ENCODE data around the gene SAMD14. TPM values are rescaled to one million over a fixed set of nuclear protein-coding genes. Genes with fewer than 3 reads are reported as not detected.
A peak's percentile ranks its signal among the peaks of the same experiment; 100 is the strongest.

Gene SAMD14
- total and polyA plus RNA-seq, 7 experiments from 2014 or later = 0.70 to 0.78 TPM; not detected in 5

DNA sequence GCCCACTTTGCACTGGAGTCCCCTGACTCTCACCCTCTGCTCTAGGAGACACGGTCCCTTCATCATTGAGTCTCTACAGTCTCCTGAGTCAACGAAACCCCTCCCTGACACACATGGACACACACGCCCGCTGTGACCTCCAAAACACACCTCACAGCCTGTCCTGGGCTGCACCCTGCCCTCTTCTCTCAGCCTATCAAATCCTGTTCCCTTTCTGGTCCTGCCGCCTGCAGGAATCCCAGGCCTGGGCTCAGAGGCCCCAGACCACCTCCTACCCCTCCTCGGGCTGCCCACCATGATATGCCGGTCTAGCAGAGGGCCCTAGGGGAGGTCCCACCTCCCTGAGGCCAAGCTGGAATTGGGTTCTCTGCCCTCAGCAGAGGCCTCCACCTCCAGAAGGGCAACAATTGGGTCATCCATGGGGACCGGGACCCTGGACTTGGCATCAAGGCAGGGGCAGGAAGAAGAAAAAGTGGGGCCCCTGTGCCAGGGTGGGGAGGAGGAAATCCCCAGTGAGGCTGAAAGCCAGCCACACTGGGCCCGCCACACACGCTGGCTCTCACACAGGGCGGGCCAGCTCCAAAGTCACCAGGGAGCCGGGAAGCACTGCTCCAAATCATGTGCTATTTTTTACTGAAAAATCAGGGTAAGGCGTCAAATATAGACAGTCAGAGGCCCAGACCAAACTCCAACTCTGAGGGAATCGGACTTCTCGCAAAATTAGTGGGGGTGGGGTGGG lies 17.1 kb upstream of the SAMD14 start:
- Histone ChIP-seq H3K4me3 (ENCODE audit: low read length) (peak overlapping the region; percentile 94), H3K27ac (ENCODE audit: low read depth, low read length) (peak overlapping the region; percentile 74), H3K27me3 (ENCODE audit: control insufficient read depth in 2 of 2, insufficient read depth in 2 of 2, low read length in 2 of 2) (no peaks in the 10 kb centered on the region), H3K4me1 (ENCODE audit: control insufficient read depth in 2 of 2, insufficient read depth in 2 of 2, low read length in 2 of 2) (peaks cover 38 to 41% of the 10 kb centered on the region in 2 donors), H3K9me3 (ENCODE audit: control insufficient read depth in 2 of 3, low read length in 3 of 3) (no peaks in the 10 kb centered on the region), H3K36me3 (ENCODE audit: control insufficient read depth in 2 of 3, insufficient read depth in 3 of 3, low read length in 3 of 3) (peaks cover 0 to 44% (median 6%) of the 10 kb centered on the region in 3 experiments)
- H3K27me3 Mint-ChIP-seq = no peaks in the 10 kb centered on the region
- intact Hi-C loops (cut with micrococcal nuclease) = loop anchor here in 1 of 2 donors (10.0 kb wide), 1 partner anchor 558 kb away; the partner anchor contains the start of gene ANKRD40
- ATAC-seq (no peak), DNase-seq (no peak)
- peaks cover 5 to 49% (median 11%) of the 10 kb centered on the region in 5 donors for H3K36me3 Mint-ChIP-seq
- H3K27ac Mint-ChIP-seq = peak overlapping the region; percentile 71 to 91 (median 88)
- ChIA-PET POLR2A (interaction anchor here (0.7 to 1.8 kb wide), 5 partner anchors 8 to 90 kb away, joined by 3 to 9 read pairs (median 4); no protein-coding TSS in a partner anchor), CTCF (interaction anchor here (0.6 to 6.1 kb wide), 4 partner anchors 7 to 53 kb away, joined by 4 to 56 read pairs (median 14); no protein-coding TSS in a partner anchor)
- peak overlapping the region; percentile 81 to 98 (median 90) for H3K4me3 Mint-ChIP-seq
- H3K4me1 Mint-ChIP-seq = peaks cover 43 to 71% (median 63%) of the 10 kb centered on the region in 7 donors
- H3K9me3 Mint-ChIP-seq = no peaks in the 10 kb centered on the region

DNA sequence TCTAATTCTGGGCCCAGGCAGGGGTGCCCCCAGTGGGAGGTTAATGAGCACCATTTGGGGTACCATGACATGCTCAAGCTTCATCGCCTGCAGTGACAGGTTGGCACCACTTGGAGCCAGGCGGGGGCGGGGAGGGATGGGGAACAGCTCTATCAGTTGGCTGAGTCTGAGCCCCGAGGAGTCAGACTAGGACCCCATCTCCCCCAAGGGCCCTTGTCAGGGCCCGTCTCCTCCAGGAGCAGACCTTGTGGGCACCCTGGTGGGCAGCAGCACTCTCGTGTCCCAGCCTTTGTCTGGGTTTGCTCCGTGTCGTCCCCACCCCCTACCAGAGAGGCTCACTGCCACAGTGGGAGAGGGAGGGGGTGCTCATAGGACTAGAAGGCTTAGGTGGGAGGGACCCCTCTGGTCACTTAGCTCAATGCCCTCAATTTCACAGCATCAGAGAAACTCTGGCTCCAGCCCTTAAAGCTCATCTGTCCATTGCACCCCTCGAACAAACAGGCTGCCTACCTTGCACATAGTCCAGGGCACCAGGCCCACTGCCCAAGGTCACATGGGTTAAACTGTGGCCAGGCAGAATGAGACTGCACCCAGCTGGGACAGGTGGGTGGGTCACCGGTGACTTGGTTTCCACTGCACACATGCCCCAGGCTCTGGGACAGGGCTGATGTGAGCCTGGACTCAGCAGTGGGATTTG lies 16.4 kb upstream of the SAMD14 start:
- Mint-ChIP-seq H3K9me3 (no peaks in the 10 kb centered on the region), H3K27ac (peak overlapping the region; percentile 26 to 91 (median 86)), H3K4me1 (peaks cover 50 to 72% (median 65%) of the 10 kb centered on the region in 7 donors), H3K36me3 (peaks cover 5 to 56% (median 15%) of the 10 kb centered on the region in 5 donors), H3K27me3 (no peaks in the 10 kb centered on the region), H3K4me3 (peak overlapping the region; percentile 81 to 98 (median 90))
- peak overlapping the region; percentile 74 for H3K27ac ChIP-seq (ENCODE audit: low read depth, low read length)
- H3K4me1 ChIP-seq (ENCODE audit: control insufficient read depth in 2 of 2, insufficient read depth in 2 of 2, low read length in 2 of 2) = peaks cover 42 to 46% of the 10 kb centered on the region in 2 donors
- ATAC-seq (no peak), DNase-seq (peak in 1 of 9 donors; percentile 40)
- intact Hi-C loops (cut with micrococcal nuclease) = loop anchor here in 1 of 2 donors (10.0 kb wide), 1 partner anchor 558 kb away; the partner anchor contains the start of gene ANKRD40
- no peaks in the 10 kb centered on the region for H3K27me3 ChIP-seq (ENCODE audit: control insufficient read depth in 2 of 2, insufficient read depth in 2 of 2, low read length in 2 of 2)
- POLR2A ChIA-PET = interaction anchor here (0.6 to 1.7 kb wide), 3 partner anchors 10 to 719 kb away, joined by 3 to 9 read pairs (median 3); no protein-coding TSS in a partner anchor
- CTCF ChIA-PET = interaction anchor here (0.7 to 4.9 kb wide), 3 partner anchors 15 to 52 kb away, joined by 3 to 24 read pairs (median 4); no protein-coding TSS in a partner anchor
- peaks cover 0 to 48% (median 6%) of the 10 kb centered on the region in 3 experiments for H3K36me3 ChIP-seq (ENCODE audit: control insufficient read depth in 2 of 3, insufficient read depth in 3 of 3, low read length in 3 of 3)
- H3K9me3 ChIP-seq (ENCODE audit: control insufficient read depth in 2 of 3, low read length in 3 of 3) = no peaks in the 10 kb centered on the region
- H3K4me3 ChIP-seq (ENCODE audit: low read length) = peak overlapping the region; percentile 94

DNA sequence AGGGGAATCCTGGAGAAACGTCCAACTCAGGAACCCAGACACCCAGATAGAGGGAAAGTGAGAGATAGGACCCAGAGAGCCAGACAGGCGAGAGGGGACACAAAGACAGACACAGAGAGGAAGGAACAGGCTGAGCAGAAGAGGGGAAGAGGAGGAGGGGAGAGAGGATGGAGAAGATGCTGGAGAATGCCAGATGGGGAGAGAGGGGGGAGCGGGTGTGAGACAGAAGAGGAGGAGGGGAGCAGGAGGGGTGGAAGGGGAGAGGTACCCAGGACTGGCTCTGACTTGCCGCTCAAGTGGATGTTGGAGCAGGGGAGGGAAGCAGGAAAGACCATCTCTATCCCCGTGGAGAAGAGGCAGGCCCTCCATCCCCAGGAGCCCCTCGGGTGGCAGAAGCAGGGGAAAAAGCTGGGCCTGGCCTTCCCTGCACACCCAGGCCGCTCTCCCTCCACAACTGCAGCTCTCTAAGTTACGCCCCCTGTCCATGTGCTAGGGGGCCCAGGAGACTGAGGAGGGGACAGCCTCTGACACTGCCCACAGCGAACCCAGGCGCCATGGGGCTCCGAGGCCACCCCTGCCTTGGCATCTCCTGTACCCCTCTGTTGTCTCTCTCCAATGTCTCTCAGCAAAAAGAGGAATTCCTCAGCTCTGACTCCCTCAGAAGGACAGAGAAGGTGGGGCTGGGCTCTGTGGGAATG lies 15.7 kb upstream of the SAMD14 start:
- CTCF ChIA-PET = interaction anchor here (0.7 to 4.9 kb wide), 3 partner anchors 16 to 51 kb away, joined by 3 to 24 read pairs (median 4); no protein-coding TSS in a partner anchor
- peak overlapping the region; percentile 50 for H3K27ac ChIP-seq (ENCODE audit: low read depth, low read length)
- Mint-ChIP-seq H3K4me1 (peaks cover 57 to 79% (median 72%) of the 10 kb centered on the region in 7 donors), H3K9me3 (no peaks in the 10 kb centered on the region), H3K36me3 (peaks cover 5 to 60% (median 17%) of the 10 kb centered on the region in 5 donors), H3K27ac (peak overlapping the region; percentile 26 to 89 (median 83)), H3K27me3 (no peaks in the 10 kb centered on the region), H3K4me3 (peak overlapping the region in 9 of 10 donors; percentile 2 to 98 (median 81))
- ATAC-seq (no peak), DNase-seq (no peak)
- intact Hi-C loops (cut with micrococcal nuclease) = loop anchor here in 1 of 2 donors (10.0 kb wide), 1 partner anchor 559 kb away; the partner anchor contains the start of gene ANKRD40
- POLR2A ChIA-PET = interaction anchor here (0.6 to 1.7 kb wide), 3 partner anchors 11 to 720 kb away, joined by 3 to 9 read pairs (median 3); no protein-coding TSS in a partner anchor
- peaks cover 0 to 54% (median 6%) of the 10 kb centered on the region in 3 experiments for H3K36me3 ChIP-seq (ENCODE audit: control insufficient read depth in 2 of 3, insufficient read depth in 3 of 3, low read length in 3 of 3)
- H3K4me1 ChIP-seq (ENCODE audit: control insufficient read depth in 2 of 2, insufficient read depth in 2 of 2, low read length in 2 of 2) = peaks cover 45 to 48% of the 10 kb centered on the region in 2 donors
- no peaks in the 10 kb centered on the region for H3K9me3 ChIP-seq (ENCODE audit: control insufficient read depth in 2 of 3, low read length in 3 of 3)
- no peaks in the 10 kb centered on the region for H3K27me3 ChIP-seq (ENCODE audit: control insufficient read depth in 2 of 2, insufficient read depth in 2 of 2, low read length in 2 of 2)
- peak overlapping the region; percentile 17 for H3K4me3 ChIP-seq (ENCODE audit: low read length)

DNA sequence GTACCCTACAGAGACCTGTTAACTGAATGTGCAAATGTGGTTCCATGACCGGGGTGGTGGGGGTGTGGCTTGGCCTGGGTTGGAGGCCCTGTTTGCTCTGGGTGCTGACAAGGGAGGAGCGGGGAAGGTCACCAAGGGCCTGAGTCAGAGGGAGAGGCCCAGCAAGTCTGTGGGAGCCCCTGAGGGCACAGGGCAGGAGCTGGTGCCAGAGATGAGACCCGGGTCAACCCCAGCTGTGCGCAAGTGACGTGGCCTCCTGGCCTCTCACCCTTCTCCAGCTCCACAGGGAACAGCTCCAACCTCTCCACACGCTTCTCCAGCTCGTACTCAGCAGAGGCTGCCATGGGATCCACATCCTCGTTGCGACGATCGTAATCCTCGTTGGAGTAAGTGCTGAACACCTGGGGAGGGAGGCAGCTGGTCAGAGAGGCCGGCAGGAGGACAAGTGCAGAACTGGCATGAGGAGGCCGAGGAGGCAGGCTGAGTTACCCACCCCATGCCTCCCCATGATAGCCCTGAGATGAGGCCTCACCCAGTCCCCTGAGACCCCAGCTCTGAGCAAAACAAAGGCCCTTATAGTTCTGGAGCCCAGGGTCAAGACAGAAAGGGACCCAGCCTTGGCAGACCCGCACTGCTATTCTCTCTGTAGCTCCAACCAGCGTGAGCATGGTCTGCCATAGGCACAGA lies 15.0 kb upstream of the SAMD14 start:
- peak overlapping the region in 8 of 9 donors; percentile 70 to 89 (median 81) for H3K27ac Mint-ChIP-seq
- Histone ChIP-seq H3K27ac (ENCODE audit: low read depth, low read length) (no peak overlapping the region), H3K27me3 (ENCODE audit: control insufficient read depth in 2 of 2, insufficient read depth in 2 of 2, low read length in 2 of 2) (no peaks in the 10 kb centered on the region), H3K36me3 (ENCODE audit: control insufficient read depth in 2 of 3, insufficient read depth in 3 of 3, low read length in 3 of 3) (peaks cover 0 to 53% (median 8%) of the 10 kb centered on the region in 3 experiments), H3K4me1 (ENCODE audit: control insufficient read depth in 2 of 2, insufficient read depth in 2 of 2, low read length in 2 of 2) (peaks cover 52 to 55% of the 10 kb centered on the region in 2 donors), H3K9me3 (ENCODE audit: control insufficient read depth in 2 of 3, low read length in 3 of 3) (no peaks in the 10 kb centered on the region), H3K4me3 (ENCODE audit: low read length) (no peak overlapping the region)
- H3K9me3 Mint-ChIP-seq = no peaks in the 10 kb centered on the region
- intact Hi-C loops (cut with micrococcal nuclease) = loop anchor here in 1 of 2 donors (10.0 kb wide), 1 partner anchor 560 kb away; the partner anchor contains the start of gene ANKRD40
- ChIA-PET POLR2A (interaction anchor here (1.7 kb wide), 1 partner anchor 17 kb away, joined by 9 read pairs; no protein-coding TSS in a partner anchor), CTCF (interaction anchor here (4.9 kb wide), 1 partner anchor 16 kb away, joined by 24 read pairs; no protein-coding TSS in a partner anchor)
- ATAC-seq = no peak
- no peaks in the 10 kb centered on the region for H3K27me3 Mint-ChIP-seq
- peak overlapping the region in 8 of 10 donors; percentile 2 to 98 (median 62) for H3K4me3 Mint-ChIP-seq
- no peak for DNase-seq
- H3K4me1 Mint-ChIP-seq = peaks cover 64 to 86% (median 79%) of the 10 kb centered on the region in 7 donors
- peaks cover 5 to 65% (median 21%) of the 10 kb centered on the region in 5 donors for H3K36me3 Mint-ChIP-seq

DNA sequence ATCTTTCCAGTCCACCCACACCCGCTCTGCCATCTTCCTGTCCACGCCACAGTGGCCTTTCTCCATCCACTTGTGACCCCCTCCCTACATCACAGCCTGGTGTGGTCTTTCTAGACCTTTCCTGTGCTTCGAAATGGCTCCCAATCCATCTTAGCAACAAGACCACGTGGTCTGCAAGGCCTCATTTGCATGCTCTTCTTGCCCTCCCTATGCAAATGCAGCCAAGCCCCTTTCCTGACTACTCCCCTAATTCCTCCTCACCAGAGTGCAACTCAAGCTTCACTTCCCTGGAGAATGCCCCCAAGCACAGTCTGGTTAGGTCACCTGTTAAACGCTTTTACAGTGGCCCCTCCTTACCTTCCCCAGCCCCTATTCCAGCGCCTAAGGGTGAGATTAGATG lies 14.4 kb upstream of the SAMD14 start:
- Histone ChIP-seq H3K4me3 (ENCODE audit: low read length) (no peak overlapping the region), H3K27ac (ENCODE audit: low read depth, low read length) (no peak overlapping the region), H3K9me3 (ENCODE audit: control insufficient read depth in 2 of 3, low read length in 3 of 3) (no peaks in the 10 kb centered on the region), H3K4me1 (ENCODE audit: control insufficient read depth in 2 of 2, insufficient read depth in 2 of 2, low read length in 2 of 2) (peaks cover 57 to 62% of the 10 kb centered on the region in 2 donors), H3K36me3 (ENCODE audit: control insufficient read depth in 2 of 3, insufficient read depth in 3 of 3, low read length in 3 of 3) (peaks cover 4 to 57% (median 13%) of the 10 kb centered on the region in 3 experiments), H3K27me3 (ENCODE audit: control insufficient read depth in 2 of 2, insufficient read depth in 2 of 2, low read length in 2 of 2) (no peaks in the 10 kb centered on the region)
- ATAC-seq = no peak
- intact Hi-C loops (cut with micrococcal nuclease) = loop anchor here in 1 of 2 donors (10.0 kb wide), 1 partner anchor 560 kb away; the partner anchor contains the start of gene ANKRD40
- peak overlapping the region in 4 of 10 donors; percentile 4 to 98 (median 38) for H3K4me3 Mint-ChIP-seq
- H3K36me3 Mint-ChIP-seq = peaks cover 5 to 70% (median 27%) of the 10 kb centered on the region in 5 donors
- ChIA-PET POLR2A (interaction anchor here (0.7 kb wide), 1 partner anchor 83 kb away, joined by 3 read pairs; no protein-coding TSS in a partner anchor), CTCF (interaction anchor here (4.9 kb wide), 1 partner anchor 17 kb away, joined by 24 read pairs; no protein-coding TSS in a partner anchor)
- H3K27ac Mint-ChIP-seq = peak overlapping the region in 8 of 9 donors; percentile 49 to 78 (median 71)
- no peaks in the 10 kb centered on the region for H3K27me3 Mint-ChIP-seq
- DNase-seq = no peak
- H3K4me1 Mint-ChIP-seq = peaks cover 70 to 92% (median 83%) of the 10 kb centered on the region in 7 donors
- H3K9me3 Mint-ChIP-seq = no peaks in the 10 kb centered on the region

Data from naive thymus-derived CD4-positive, alpha-beta T cell (primary cell).